HS-5 (cell line): Measurements from ENCODE around the gene RBMY1J.
"Not testable (repeated sequence)": the region's sequence is repeated elsewhere in the genome, so short reads cannot be mapped to it uniquely, and the experiment has no call there.

Experiments used
- DNase-seq: peaks from one replicate; pipeline ENCODE4 v3.0.0-alpha.2; 2012; ENCODE audit warnings: low read depth

The RBMY1J gene

GRCh38 chrY:22403110-22403509 is at the start of gene RBMY1J:
RBMY1J (plus strand) TSS chrY:22403410; CDS start chrY:22405448, 2,038 bp downstream.
- DNase-seq = not testable (repeated sequence)

GRCh38 chrY:22367416-22367815 is 35.8 kb upstream of the RBMY1J start:
- DNase-seq = no peak

GRCh38 chrY:22370623-22371022 is 32.6 kb upstream of the RBMY1J start:
- peak; percentile 29 for DNase-seq

GRCh38 chrY:22373494-22373893 is 29.7 kb upstream of the RBMY1J start:
- no peak for DNase-seq

GRCh38 chrY:22444718-22445396 is 41.6 kb downstream of the RBMY1J start:
- not testable (repeated sequence) for DNase-seq

GRCh38 chrY:22455522-22455921 is 52.3 kb downstream of the RBMY1J start:
- not testable (repeated sequence) for DNase-seq

- not testable (repeated sequence) for DNase-seq
These were observed 58.8 kb downstream of the RBMY1J start for GRCh38 chrY:22461962-22462361.
